Body of pancreas (tissue), 4 donors: ENCODE measurements around the gene MICAL1. TPM values are rescaled to one million over a fixed set of nuclear protein-coding genes. Genes with fewer than 3 reads are reported as not detected.
A peak's percentile ranks its signal among the peaks of the same experiment; 100 is the strongest.

Experiments used
- ATAC-seq: fragments of 150-250 bp; one replicate; pipeline ENCODE4 v1.9.1; 2016
- DNase-seq, 4 donors: peaks; one replicate each; pipeline ENCODE4 v3.0.0-alpha.2; 2019
- H3K27ac ChIP-seq, 4 donors: fragments of 200-600 bp; sonication (generic); 1 replicate in 3 of 4; 2 replicates in 1 of 4; pipeline versions ENCODE4 v1.5.1 to v1.6.1; 2016 to 2019; ENCODE audit warnings: mild to moderate bottlenecking in 1 of 4, mixed read lengths in 1 of 4, moderate library complexity in 1 of 4
- H3K27me3 ChIP-seq, 2 donors: fragments of 200-600 bp; sonication (generic); one replicate each; pipeline ENCODE4 v1.6.0; 2016; ENCODE audit warnings: mild to moderate bottlenecking in 1 of 2
- H3K36me3 ChIP-seq, 2 donors: fragments of 200-600 bp; sonication (generic); replicated peaks in 1 of 2; 2 replicates each; pipeline ENCODE4 v1.5.1; 2016; ENCODE audit warnings: low read depth in 2 of 2; ENCODE audit not compliant: insufficient read depth in 1 of 2
- H3K4me1 ChIP-seq: fragments of 200-600 bp; sonication (generic); one replicate; pipeline ENCODE4 v1.6.0; 2016
- H3K4me3 ChIP-seq, 2 donors: fragments of 200-600 bp; sonication (generic); 1 replicate in 1 of 2; 2 replicates in 1 of 2; pipeline ENCODE4 v1.5.1; 2016 to 2019
- H3K9me3 ChIP-seq, 3 donors: fragments of 200-600 bp; sonication (generic); 1 replicate in 2 of 3; 2 replicates in 1 of 3; pipeline ENCODE4 v1.5.1; 2016
- POLR2A ChIP-seq, 3 donors: fragments of 450-650 bp; IDR thresholded peaks; one replicate each; pipeline ENCODE4 v1.6.1; 2016; ENCODE audit warnings: antibody characterized with exemption in 3 of 3, mild to moderate bottlenecking in 2 of 3
- WGBS, 2 donors: methylation state at CpG; one replicate each; pipeline ENCODE4 v1.1.5; 2017; 5-methylcytosine and 5-hydroxymethylcytosine counted together
- intact Hi-C: fragments of 100-400 bp; cut with DNase I; formaldehyde crosslinking; loops from one replicate; pipeline ENCODE4 v1.15.1; 2023
- total RNA-seq, 2 donors: library from RNA; depleted of rRNA; stranded (reverse); fragments of >200 nt; gene quantifications; one replicate each; pipeline ENCODE4 v1.1.0, GENCODE V29; 2016
- TF ChIP-seq, protein P1 (sequence below), 7 experiments: fragments of 450-650 bp in 4 of 7; fragments of 200-600 bp in 3 of 7; sonication (generic) in 3 of 7; IDR thresholded peaks; one replicate each; pipeline ENCODE4 v1.5.1; 2016 to 2019; ENCODE audit warnings: antibody characterized with exemption in 7 of 7

MICAL1 gene
- total RNA-seq, 2 donors from 2014 or later = 16.1 to 26.0 TPM

DNA sequence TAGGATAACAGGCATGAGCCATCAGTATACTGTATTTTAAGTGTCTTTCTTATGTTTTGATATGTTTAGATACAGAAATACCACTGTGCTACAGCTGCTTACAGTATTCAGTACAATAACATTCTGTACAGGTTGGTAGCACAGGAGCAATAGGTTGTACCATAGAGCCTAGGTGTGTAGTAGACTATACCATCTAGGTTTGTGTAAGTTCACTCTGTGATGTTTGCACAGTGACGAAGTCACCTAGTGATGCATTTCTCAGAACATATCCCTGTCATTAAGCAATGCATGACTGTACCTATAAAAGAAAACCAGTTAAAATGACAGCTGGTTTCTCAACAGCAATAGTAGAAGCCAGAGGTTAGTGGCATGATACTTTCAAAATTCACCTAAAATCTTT, 30.5 kb upstream of the MICAL1 start:
- intact Hi-C loops = no loop called here
- H3K36me3 ChIP-seq = peaks cover 0 to 2% of the 10 kb centered on the region in 2 donors
- ATAC-seq (no peak), DNase-seq (no peak)
- no peak overlapping the region for H3K27ac ChIP-seq
- 81 to 87% methylated on average over 1 of the region's 1 CpG for WGBS, 2 donors
- TF ChIP-seq POLR2A (IDR thresholded peaks at IDR 0.05) = no peak
- TF ChIP-seq, protein P1, sequence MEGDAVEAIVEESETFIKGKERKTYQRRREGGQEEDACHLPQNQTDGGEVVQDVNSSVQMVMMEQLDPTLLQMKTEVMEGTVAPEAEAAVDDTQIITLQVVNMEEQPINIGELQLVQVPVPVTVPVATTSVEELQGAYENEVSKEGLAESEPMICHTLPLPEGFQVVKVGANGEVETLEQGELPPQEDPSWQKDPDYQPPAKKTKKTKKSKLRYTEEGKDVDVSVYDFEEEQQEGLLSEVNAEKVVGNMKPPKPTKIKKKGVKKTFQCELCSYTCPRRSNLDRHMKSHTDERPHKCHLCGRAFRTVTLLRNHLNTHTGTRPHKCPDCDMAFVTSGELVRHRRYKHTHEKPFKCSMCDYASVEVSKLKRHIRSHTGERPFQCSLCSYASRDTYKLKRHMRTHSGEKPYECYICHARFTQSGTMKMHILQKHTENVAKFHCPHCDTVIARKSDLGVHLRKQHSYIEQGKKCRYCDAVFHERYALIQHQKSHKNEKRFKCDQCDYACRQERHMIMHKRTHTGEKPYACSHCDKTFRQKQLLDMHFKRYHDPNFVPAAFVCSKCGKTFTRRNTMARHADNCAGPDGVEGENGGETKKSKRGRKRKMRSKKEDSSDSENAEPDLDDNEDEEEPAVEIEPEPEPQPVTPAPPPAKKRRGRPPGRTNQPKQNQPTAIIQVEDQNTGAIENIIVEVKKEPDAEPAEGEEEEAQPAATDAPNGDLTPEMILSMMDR (IDR thresholded peaks at IDR 0.05) = no peak
- H3K4me1 ChIP-seq = peaks cover 15% of the 10 kb centered on the region
- H3K9me3 ChIP-seq = no peaks in the 10 kb centered on the region
- no peak overlapping the region for H3K4me3 ChIP-seq
- H3K27me3 ChIP-seq = no peaks in the 10 kb centered on the region

DNA sequence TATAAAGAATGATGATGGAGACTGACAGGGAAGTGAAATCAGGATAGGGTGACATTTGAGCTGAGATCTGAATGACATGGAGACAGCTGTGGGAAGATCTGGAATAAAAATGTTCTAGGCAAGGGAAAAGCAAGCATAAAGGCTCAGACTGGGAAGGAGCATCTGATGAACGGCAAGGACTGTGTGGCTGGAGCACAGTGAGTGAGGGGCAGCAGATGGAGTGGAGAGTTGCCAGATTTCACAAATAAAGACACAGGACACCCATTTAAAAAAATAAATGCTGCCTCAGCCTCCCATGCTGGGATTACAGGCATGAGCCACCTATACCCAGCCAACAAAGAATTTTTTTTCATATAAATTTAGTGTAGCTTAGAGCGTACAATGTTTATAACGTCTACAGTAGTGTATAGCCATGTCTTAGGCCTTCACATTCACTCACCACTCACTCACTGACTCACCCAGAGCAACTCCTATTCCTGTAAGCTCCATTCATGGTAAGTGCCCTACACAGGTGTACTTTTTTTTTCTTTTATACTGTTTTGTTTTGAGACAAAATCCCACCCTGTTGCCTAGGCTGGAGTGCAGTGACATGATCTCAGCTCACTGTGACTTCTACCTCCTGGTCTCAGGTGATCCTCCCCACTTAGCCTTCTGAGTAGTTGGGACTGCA, 29.8 kb upstream of the MICAL1 start:
- TF ChIP-seq POLR2A (IDR thresholded peaks at IDR 0.05) = no peak
- TF ChIP-seq, protein P1 (IDR thresholded peaks at IDR 0.05) = no peak
- 74 to 82% methylated on average over 3 of the region's 3 CpGs for WGBS, 2 donors
- Histone ChIP-seq H3K36me3 (peaks cover 0 to 2% of the 10 kb centered on the region in 2 donors), H3K4me3 (no peak overlapping the region), H3K9me3 (no peaks in the 10 kb centered on the region), H3K4me1 (peaks cover 21% of the 10 kb centered on the region), H3K27ac (no peak overlapping the region), H3K27me3 (no peaks in the 10 kb centered on the region)
- no peak for DNase-seq
- ATAC-seq = no peak
- intact Hi-C loops = no loop called here

DNA sequence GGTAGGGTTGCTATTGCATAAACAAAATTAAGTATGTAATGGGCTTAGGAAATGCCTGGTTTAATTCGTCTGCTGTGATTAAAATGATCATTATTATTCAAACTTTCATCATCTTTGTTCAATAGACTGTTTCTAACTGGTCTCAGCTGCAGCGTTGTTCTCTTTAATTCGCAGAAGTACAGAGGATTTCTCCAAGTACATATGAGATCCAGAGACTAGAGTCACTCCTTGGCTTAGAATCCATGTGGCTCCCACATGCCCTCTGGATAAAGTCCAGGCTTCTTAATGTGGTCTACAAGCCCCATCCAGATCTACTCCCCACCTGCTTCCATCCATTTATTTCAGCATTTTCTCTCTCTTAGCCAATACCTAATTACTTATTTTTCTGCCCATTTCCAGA, 28.6 kb upstream of the MICAL1 start:
- TF ChIP-seq, protein P1 (IDR thresholded peaks at IDR 0.05) = no peak
- peaks cover 0 to 2% of the 10 kb centered on the region in 2 donors for H3K36me3 ChIP-seq
- H3K27me3 ChIP-seq = no peaks in the 10 kb centered on the region
- peak overlapping the region in 1 of 2 donors; percentile 8 for H3K4me3 ChIP-seq
- DNase-seq (no peak), ATAC-seq (no peak)
- WGBS, 2 donors = 41 to 53% methylated on average over 3 of the region's 3 CpGs
- intact Hi-C loops = no loop called here
- peak overlapping the region in 1 of 4 donors; percentile 12 for H3K27ac ChIP-seq
- peaks cover 33% of the 10 kb centered on the region for H3K4me1 ChIP-seq
- H3K9me3 ChIP-seq = no peaks in the 10 kb centered on the region

DNA sequence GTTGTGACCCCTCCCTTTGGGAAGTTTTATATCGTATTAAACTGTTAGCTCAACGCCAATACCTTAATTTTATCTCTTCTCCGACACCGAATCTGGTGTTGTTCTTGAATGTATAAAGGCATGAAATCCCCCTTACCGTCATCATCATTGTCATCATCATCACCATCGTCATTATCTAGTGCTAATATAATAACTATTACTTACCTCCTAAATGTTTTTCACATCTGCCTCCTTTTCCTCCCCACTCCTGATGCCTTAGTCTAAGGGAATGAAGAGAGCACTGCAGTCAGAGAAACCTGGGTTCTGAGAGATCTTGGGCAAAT, 28.1 kb upstream of the MICAL1 start:
- Histone ChIP-seq H3K27ac (peak overlapping the region in 2 of 4 donors; percentile 12 to 22), H3K36me3 (peaks cover 0 to 2% of the 10 kb centered on the region in 2 donors), H3K9me3 (no peaks in the 10 kb centered on the region), H3K4me1 (peaks cover 37% of the 10 kb centered on the region), H3K4me3 (peak overlapping the region in 1 of 2 donors; percentile 8), H3K27me3 (no peaks in the 10 kb centered on the region)
- 2% methylated on average over 6 of the region's 6 CpGs for WGBS, 2 donors
- TF ChIP-seq, protein P1 (IDR thresholded peaks at IDR 0.05) = no peak
- TF ChIP-seq POLR2A (IDR thresholded peaks at IDR 0.05) = no peak
- DNase-seq (no peak), ATAC-seq (no peak)
- intact Hi-C loops = no loop called here
